ENCODE measurements around the gene CA14. TPM values are rescaled to one million over a fixed set of nuclear protein-coding genes. Genes with fewer than 3 reads are reported as not detected.
"Not testable (repeated sequence)": the region's sequence is repeated elsewhere in the genome, so short reads cannot be mapped to it uniquely, and the experiment has no call there.

Gene CA14
- total RNA-seq, 1 experiment from 2014 or later, result not detected

DNA sequence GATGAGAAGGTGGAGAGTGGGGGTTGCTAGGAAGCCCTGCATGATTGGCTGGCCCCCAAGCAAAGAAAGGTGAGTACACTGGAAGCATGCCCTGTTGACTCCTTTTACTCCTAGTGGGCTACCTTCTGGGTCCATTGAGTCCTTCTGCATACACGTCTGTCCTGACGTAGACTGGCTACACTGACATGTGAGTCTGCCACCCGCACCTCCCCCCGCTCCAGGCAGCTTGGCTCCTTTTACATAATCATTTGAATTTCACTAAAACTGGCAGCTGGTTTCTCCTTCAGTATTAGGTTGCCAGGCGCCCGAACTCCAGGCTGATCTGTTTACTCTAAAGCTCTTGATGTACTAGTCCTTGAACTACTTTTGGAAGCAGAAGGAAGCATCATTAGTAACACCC is 44.8 kb downstream of the CA14 start:
- Histone ChIP-seq H3K27me3 (ENCODE audit: control insufficient read depth, insufficient read depth, low read length) (no peaks in the 10 kb centered on the region), H3K4me1 (ENCODE audit: control insufficient read depth, insufficient read depth, low read length) (no peaks in the 10 kb centered on the region), H3K9me3 (ENCODE audit: control insufficient read depth, insufficient read depth, low read depth, low read length) (no peaks in the 10 kb centered on the region), H3K27ac (ENCODE audit: low read length) (no peak overlapping the region), H3K4me3 (ENCODE audit: low read depth in 2 of 2, low read length in 2 of 2) (no peak overlapping the region), H3K36me3 (ENCODE audit: control insufficient read depth, insufficient read depth, low read length) (peaks cover 6% of the 10 kb centered on the region; the same call in 1 of the 2 replicates)
- TF ChIP-seq CTCF (IDR thresholded peaks at IDR 0.05) (no peak), SIN3A (IDR thresholded peaks at IDR 0.05; ENCODE audit: borderline replicate concordance, insufficient read depth, low read depth, low read length) (no peak), POLR2AphosphoS5 (IDR thresholded peaks at IDR 0.05; ENCODE audit: low read depth, low read length) (no peak), TCF7L2 (IDR thresholded peaks at IDR 0.05; ENCODE audit: low read depth, low read length) (no peak)
- TF ChIP-seq, protein P1, sequence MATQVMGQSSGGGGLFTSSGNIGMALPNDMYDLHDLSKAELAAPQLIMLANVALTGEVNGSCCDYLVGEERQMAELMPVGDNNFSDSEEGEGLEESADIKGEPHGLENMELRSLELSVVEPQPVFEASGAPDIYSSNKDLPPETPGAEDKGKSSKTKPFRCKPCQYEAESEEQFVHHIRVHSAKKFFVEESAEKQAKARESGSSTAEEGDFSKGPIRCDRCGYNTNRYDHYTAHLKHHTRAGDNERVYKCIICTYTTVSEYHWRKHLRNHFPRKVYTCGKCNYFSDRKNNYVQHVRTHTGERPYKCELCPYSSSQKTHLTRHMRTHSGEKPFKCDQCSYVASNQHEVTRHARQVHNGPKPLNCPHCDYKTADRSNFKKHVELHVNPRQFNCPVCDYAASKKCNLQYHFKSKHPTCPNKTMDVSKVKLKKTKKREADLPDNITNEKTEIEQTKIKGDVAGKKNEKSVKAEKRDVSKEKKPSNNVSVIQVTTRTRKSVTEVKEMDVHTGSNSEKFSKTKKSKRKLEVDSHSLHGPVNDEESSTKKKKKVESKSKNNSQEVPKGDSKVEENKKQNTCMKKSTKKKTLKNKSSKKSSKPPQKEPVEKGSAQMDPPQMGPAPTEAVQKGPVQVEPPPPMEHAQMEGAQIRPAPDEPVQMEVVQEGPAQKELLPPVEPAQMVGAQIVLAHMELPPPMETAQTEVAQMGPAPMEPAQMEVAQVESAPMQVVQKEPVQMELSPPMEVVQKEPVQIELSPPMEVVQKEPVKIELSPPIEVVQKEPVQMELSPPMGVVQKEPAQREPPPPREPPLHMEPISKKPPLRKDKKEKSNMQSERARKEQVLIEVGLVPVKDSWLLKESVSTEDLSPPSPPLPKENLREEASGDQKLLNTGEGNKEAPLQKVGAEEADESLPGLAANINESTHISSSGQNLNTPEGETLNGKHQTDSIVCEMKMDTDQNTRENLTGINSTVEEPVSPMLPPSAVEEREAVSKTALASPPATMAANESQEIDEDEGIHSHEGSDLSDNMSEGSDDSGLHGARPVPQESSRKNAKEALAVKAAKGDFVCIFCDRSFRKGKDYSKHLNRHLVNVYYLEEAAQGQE (IDR thresholded peaks at IDR 0.05; ENCODE audit: insufficient read depth in 1 of 2, low read depth in 2 of 2, low read length in 1 of 2), result no peak
- ChIA-PET POLR2A (interaction anchor here (0.5 kb wide), 1 partner anchor 224 kb away, joined by 9 read pairs; no protein-coding TSS in a partner anchor), CTCF (no interaction called here)
- ATAC-seq (no peak), DNase-seq (ENCODE audit: low read depth, low spot score) (no peak)
- BruUV-seq (replicated peaks), result no TSS peak
- in situ Hi-C loops (cut with HindIII; ENCODE audit: low pct_unique_long_range_greater_than_20kb, low sequenced_read_pairs) (no loop called here), intact Hi-C loops (cut with micrococcal nuclease; ENCODE audit: unreplicated experiment) (no loop called here)

DNA sequence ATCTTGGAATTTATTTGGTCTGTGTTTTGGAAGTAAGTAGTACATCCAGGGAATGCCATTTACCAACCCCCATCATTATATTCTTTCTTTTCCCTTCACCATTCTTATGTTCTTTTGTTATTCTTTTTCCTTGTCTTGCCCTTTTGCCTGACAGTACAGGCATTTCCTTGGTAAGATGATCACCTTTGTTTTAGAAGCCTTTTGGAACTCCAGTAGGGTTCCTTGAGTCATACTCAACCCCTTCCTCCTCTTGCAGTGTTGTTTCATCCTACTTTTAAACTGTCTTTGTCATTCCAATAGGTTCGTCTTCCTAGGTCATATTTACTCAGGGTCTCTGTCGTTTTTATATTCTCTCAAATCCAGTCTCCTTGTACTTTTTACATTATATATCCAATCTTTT is 45.3 kb downstream of the CA14 start:
- Histone ChIP-seq H3K27ac (ENCODE audit: low read length) (no peak overlapping the region), H3K36me3 (ENCODE audit: control insufficient read depth, insufficient read depth, low read length) (peaks cover 6% of the 10 kb centered on the region; the same call in 1 of the 2 replicates), H3K9me3 (ENCODE audit: control insufficient read depth, insufficient read depth, low read depth, low read length) (no peaks in the 10 kb centered on the region), H3K4me1 (ENCODE audit: control insufficient read depth, insufficient read depth, low read length) (no peaks in the 10 kb centered on the region), H3K27me3 (ENCODE audit: control insufficient read depth, insufficient read depth, low read length) (no peaks in the 10 kb centered on the region), H3K4me3 (ENCODE audit: low read depth in 2 of 2, low read length in 2 of 2) (no peak overlapping the region)
- in situ Hi-C loops (cut with HindIII; ENCODE audit: low pct_unique_long_range_greater_than_20kb, low sequenced_read_pairs), result no loop called here
- ChIA-PET CTCF (no interaction called here), POLR2A (interaction anchor here (0.6 kb wide), 1 partner anchor 199 kb away, joined by 5 read pairs; no protein-coding TSS in a partner anchor)
- DNase-seq (ENCODE audit: low read depth, low spot score) (no peak), ATAC-seq (no peak)
- no TSS peak for BruUV-seq (replicated peaks)
- intact Hi-C loops (cut with micrococcal nuclease; ENCODE audit: unreplicated experiment), result no loop called here
- no peak for TF ChIP-seq SIN3A (IDR thresholded peaks at IDR 0.05; ENCODE audit: borderline replicate concordance, insufficient read depth, low read depth, low read length)
- no peak for TF ChIP-seq CTCF (IDR thresholded peaks at IDR 0.05)
- TF ChIP-seq POLR2AphosphoS5 (IDR thresholded peaks at IDR 0.05; ENCODE audit: low read depth, low read length), result no peak
- TF ChIP-seq TCF7L2 (IDR thresholded peaks at IDR 0.05; ENCODE audit: low read depth, low read length), result no peak

DNA sequence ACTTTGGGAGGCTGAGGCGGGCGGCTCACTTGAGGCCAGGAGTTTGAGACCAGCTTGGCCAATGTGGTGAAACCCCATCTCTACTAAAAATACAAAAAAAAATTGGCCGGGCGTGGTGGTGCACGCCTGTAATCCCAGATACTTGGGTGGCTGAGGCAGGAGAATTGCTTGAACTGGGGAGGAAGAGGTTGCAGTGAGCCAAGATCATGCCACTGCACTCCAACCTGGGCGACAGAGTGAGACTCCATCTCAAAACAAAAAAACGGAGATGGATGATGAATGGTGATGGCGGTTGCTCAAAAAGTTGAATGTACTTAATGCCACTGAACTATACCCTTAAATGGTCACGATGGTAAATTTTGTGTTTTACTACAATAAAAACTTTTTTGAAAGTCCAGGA is 51.0 kb downstream of the CA14 start:
- POLR2A ChIA-PET; in situ Hi-C loops (cut with HindIII; ENCODE audit: low pct_unique_long_range_greater_than_20kb, low sequenced_read_pairs); H3K27me3 ChIP-seq (ENCODE audit: control insufficient read depth, insufficient read depth, low read length); H3K4me3 ChIP-seq (ENCODE audit: low read depth in 2 of 2, low read length in 2 of 2); H3K27ac ChIP-seq (ENCODE audit: low read length); BruUV-seq (replicated peaks); ATAC-seq; H3K4me1 ChIP-seq (ENCODE audit: control insufficient read depth, insufficient read depth, low read length); H3K36me3 ChIP-seq (ENCODE audit: control insufficient read depth, insufficient read depth, low read length); DNase-seq (ENCODE audit: low read depth, low spot score); H3K9me3 ChIP-seq (ENCODE audit: control insufficient read depth, insufficient read depth, low read depth, low read length); CTCF ChIA-PET; intact Hi-C loops (cut with micrococcal nuclease; ENCODE audit: unreplicated experiment): not testable (repeated sequence)

Measured in Panc1 (cell line).